ENCODE measurements around the gene PKD1L1.
"Not testable (repeated sequence)": the region's sequence is repeated elsewhere in the genome, so short reads cannot be mapped to it uniquely, and the experiment has no call there.

Gene PKD1L1

GRCh38 chr7:47949703-47950102 is 1.4 kb upstream of the PKD1L1 start:
- no peaks in the 10 kb centered on the region for H3K4me1 ChIP-seq
- peaks cover 4% of the 10 kb centered on the region; the same call in 1 of the 2 replicates for H3K36me3 ChIP-seq (replicated peaks)
- in situ Hi-C loops (cut with MboI; ENCODE audit: low sequenced_read_pairs): loop anchor here (25.0 kb wide), 1 partner anchor 687 kb away; no protein-coding TSS in a partner anchor

DNA sequence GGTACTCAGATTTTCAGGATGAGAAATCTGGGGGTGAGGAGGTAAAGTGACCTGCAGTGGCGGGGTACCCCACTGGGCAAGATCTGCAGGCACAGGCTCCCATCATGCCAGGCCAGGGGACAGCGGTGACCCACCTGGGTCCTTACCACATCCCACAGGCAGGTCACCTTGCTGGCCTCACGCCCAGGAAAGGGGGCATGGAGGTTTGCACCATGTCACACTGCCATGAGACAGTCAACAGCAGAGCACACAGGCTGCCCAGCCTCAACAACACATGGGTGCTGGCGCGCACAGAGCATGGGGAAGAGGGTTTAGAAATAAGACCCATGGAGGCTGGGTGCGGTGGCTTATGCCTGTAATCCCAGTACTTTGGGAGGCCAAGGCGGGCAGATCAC is 914 bp downstream of the PKD1L1 start:
- in situ Hi-C loops (cut with MboI; ENCODE audit: low sequenced_read_pairs): loop anchor here (25.0 kb wide), 1 partner anchor 685 kb away; no protein-coding TSS in a partner anchor
- no peak overlapping the region for H3K4me3 ChIP-seq
- H3K4me1 ChIP-seq: no peaks in the 10 kb centered on the region
- DNase-seq (ENCODE audit: low spot score in 2 of 2): no peak
- no peaks in the 10 kb centered on the region for H3K9me3 ChIP-seq
- no peaks in the 10 kb centered on the region for H3K36me3 ChIP-seq (replicated peaks)
- H3K27me3 ChIP-seq (ENCODE audit: low read depth): no peaks in the 10 kb centered on the region

More at GRCh38 chr7:47949703-47950102, 1.4 kb upstream of the PKD1L1 start:
- Histone ChIP-seq H3K4me3 (no peak overlapping the region), H3K27me3 (ENCODE audit: low read depth) (no peaks in the 10 kb centered on the region), H3K9me3 (no peaks in the 10 kb centered on the region)
- DNase-seq (ENCODE audit: low spot score in 2 of 2): no peak

DNA sequence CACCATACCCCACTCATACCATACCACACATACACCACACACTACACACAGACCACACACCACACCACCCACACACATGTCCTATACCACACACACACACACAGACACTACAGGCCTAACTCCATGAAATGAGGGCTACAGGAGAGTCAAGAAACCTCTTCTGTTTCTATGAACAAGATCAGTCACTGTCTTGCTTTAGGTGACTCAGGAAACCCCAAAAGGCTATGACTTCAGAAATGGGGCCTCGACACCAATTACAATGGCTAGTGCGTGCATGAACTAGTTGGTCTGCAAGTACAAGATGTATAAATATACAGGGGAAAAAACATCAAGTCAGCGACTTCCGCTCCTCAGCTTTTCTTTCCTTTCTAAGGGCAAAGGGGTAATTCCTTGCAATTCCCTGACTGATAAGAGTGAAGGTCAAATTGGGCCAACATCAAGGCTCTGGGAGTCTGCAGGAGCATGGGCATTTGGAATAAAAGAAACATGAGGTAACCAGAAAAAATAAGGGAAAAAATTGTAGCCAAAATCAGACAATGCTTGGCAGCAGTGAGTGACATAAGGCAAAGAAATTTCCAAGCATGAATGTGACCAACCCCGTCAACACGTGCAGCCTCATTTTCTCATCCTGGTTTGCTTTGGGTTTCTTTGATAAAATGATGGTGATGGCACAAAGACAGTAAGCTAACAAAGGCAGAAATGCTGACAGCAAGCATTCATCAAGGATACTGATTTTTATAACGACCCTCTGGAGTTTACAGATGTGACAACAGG is 1.5 kb downstream of the PKD1L1 start:
- no peaks in the 10 kb centered on the region for H3K27me3 ChIP-seq (ENCODE audit: low read depth)
- H3K9me3 ChIP-seq: no peaks in the 10 kb centered on the region
- in situ Hi-C loops (cut with MboI; ENCODE audit: low sequenced_read_pairs): loop anchor here (25.0 kb wide), 1 partner anchor 684 kb away; no protein-coding TSS in a partner anchor
- H3K4me3 ChIP-seq: no peak overlapping the region
- H3K36me3 ChIP-seq (replicated peaks): no peaks in the 10 kb centered on the region
- no peaks in the 10 kb centered on the region for H3K4me1 ChIP-seq
- DNase-seq (ENCODE audit: low spot score in 2 of 2): no peak

DNA sequence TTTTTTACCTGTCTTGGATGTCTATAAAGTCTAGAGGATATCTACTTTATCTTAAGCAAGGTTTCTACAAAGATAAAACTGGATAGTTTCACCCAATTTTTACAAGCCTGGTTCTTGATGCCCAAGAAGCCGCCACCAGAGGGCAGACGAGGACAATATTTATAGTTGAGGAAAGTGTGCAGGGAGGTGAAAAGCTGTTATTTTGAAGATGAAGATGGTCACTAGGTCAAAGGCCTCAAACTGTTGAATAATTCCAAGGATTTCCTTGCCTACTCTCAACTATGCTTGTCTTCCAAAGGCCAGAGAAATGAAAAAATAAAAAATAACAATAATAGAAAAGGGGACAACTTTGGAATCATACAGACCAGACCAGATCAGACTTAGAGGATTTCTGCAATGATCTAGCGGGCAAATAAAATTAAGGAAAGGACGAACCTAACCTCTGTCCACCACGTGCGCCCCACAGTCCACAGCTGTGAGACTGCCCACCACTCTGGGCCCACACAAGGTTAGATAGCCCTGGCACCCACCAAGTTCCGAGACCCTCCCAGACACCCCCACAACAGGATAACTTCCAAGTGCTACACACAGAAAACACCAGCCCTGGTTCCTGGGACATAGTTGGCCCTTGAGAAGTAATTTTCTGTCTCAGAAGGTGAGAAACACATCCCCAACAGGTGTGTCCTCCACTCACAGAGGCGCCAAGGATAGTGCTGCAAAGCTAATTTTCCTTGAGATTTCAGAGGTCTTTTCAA is 2.8 kb downstream of the PKD1L1 start:
- no peaks in the 10 kb centered on the region for H3K27me3 ChIP-seq (ENCODE audit: low read depth)
- H3K9me3 ChIP-seq: no peaks in the 10 kb centered on the region
- in situ Hi-C loops (cut with MboI; ENCODE audit: low sequenced_read_pairs): loop anchor here (25.0 kb wide), 1 partner anchor 683 kb away; no protein-coding TSS in a partner anchor
- H3K36me3 ChIP-seq (replicated peaks): no peaks in the 10 kb centered on the region
- H3K4me1 ChIP-seq: no peaks in the 10 kb centered on the region
- DNase-seq (ENCODE audit: low spot score in 2 of 2): peak; percentile 28 to 88
- H3K4me3 ChIP-seq: no peak overlapping the region

- Histone ChIP-seq H3K4me3 (no peak overlapping the region), H3K9me3 (no peaks in the 10 kb centered on the region), H3K4me1 (no peaks in the 10 kb centered on the region), H3K27me3 (ENCODE audit: low read depth) (no peaks in the 10 kb centered on the region), H3K36me3 (replicated peaks) (no peaks in the 10 kb centered on the region)
- DNase-seq (ENCODE audit: low spot score in 2 of 2): no peak
- in situ Hi-C loops (cut with MboI; ENCODE audit: low sequenced_read_pairs): loop anchor here (5.0 to 25.0 kb wide), 2 partner anchors 173 to 682 kb away; no protein-coding TSS in a partner anchor
Observed at GRCh38 chr7:47944536-47945260, 3.6 kb downstream of the PKD1L1 start.

GRCh38 chr7:47943676-47944474 is 4.4 kb downstream of the PKD1L1 start:
- H3K4me1 ChIP-seq: no peaks in the 10 kb centered on the region
- no peak overlapping the region for H3K4me3 ChIP-seq
- DNase-seq (ENCODE audit: low spot score in 2 of 2): no peak
- no peaks in the 10 kb centered on the region for H3K27me3 ChIP-seq (ENCODE audit: low read depth)
- in situ Hi-C loops (cut with MboI; ENCODE audit: low sequenced_read_pairs): loop anchor here (5.0 to 25.0 kb wide), 2 partner anchors 173 to 682 kb away; no protein-coding TSS in a partner anchor
- no peaks in the 10 kb centered on the region for H3K36me3 ChIP-seq (replicated peaks)
- H3K9me3 ChIP-seq: no peaks in the 10 kb centered on the region

- H3K36me3 ChIP-seq (replicated peaks); H3K27me3 ChIP-seq (ENCODE audit: low read depth); H3K4me1 ChIP-seq; DNase-seq (ENCODE audit: low spot score in 2 of 2); H3K9me3 ChIP-seq; H3K4me3 ChIP-seq: not testable (repeated sequence)
- in situ Hi-C loops (cut with MboI; ENCODE audit: low sequenced_read_pairs): loop anchor here (5.0 to 25.0 kb wide), 2 partner anchors 175 to 680 kb away; no protein-coding TSS in a partner anchor
Observed at GRCh38 chr7:47942651-47943050, 5.6 kb downstream of the PKD1L1 start.

- in situ Hi-C loops (cut with MboI; ENCODE audit: low sequenced_read_pairs): loop anchor here (5.0 to 25.0 kb wide), 2 partner anchors 175 to 680 kb away; no protein-coding TSS in a partner anchor
- H3K4me1 ChIP-seq: no peaks in the 10 kb centered on the region
- H3K27me3 ChIP-seq (ENCODE audit: low read depth): no peaks in the 10 kb centered on the region
- no peak for DNase-seq (ENCODE audit: low spot score in 2 of 2)
- no peaks in the 10 kb centered on the region for H3K36me3 ChIP-seq (replicated peaks)
- H3K9me3 ChIP-seq: no peaks in the 10 kb centered on the region
- no peak overlapping the region for H3K4me3 ChIP-seq
Observed at GRCh38 chr7:47942132-47942531, 6.1 kb downstream of the PKD1L1 start.

DNA sequence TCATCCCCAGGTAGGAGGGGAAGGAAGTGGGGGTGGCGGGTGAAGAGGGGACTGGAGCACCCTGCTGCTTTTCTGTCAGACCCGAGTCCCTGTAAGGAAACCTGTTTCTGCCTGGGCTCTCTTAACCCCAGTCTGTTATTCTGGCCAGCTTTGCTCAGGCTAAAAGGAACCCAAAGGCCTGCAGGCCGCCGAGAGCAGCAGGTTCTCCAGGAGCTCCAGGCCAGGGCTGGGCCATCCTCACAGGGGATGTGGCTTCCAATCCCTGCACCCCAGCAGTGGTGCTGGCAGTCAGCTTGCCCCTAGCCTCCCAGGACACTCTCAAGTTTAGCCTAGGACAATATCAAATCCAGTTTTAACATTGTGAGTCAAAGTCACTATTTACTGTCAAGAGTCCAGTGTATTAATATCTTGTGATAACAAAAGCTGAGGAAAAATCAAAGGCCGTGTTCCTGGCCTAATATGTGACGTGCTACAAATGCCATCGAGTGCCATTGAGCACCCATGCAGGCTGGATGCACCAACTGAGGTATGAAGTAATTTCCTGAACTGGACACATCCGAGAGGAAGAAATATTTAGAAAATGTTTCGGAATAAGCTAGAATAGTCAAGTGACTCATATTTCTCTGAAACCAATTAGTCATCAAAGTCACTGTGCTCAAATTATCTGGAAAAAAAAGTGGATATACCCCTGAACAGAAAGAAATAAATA is 7.0 kb downstream of the PKD1L1 start:
- Histone ChIP-seq H3K4me3 (no peak overlapping the region), H3K4me1 (no peaks in the 10 kb centered on the region), H3K36me3 (replicated peaks) (no peaks in the 10 kb centered on the region), H3K27me3 (ENCODE audit: low read depth) (no peaks in the 10 kb centered on the region), H3K9me3 (no peaks in the 10 kb centered on the region)
- DNase-seq (ENCODE audit: low spot score in 2 of 2): no peak
- in situ Hi-C loops (cut with MboI; ENCODE audit: low sequenced_read_pairs): loop anchor here (5.0 to 25.0 kb wide), 2 partner anchors 176 to 679 kb away; no protein-coding TSS in a partner anchor

GRCh38 chr7:47940088-47941013 is 7.9 kb downstream of the PKD1L1 start:
- H3K4me1 ChIP-seq: no peaks in the 10 kb centered on the region
- in situ Hi-C loops (cut with MboI; ENCODE audit: low sequenced_read_pairs): loop anchor here (5.0 to 25.0 kb wide), 2 partner anchors 177 to 678 kb away; no protein-coding TSS in a partner anchor

GRCh38 chr7:47939425-47940036 is 8.7 kb downstream of the PKD1L1 start:
- H3K4me1 ChIP-seq: no peaks in the 10 kb centered on the region
- DNase-seq (ENCODE audit: low spot score in 2 of 2): no peak
- no peaks in the 10 kb centered on the region for H3K9me3 ChIP-seq
- no peaks in the 10 kb centered on the region for H3K36me3 ChIP-seq (replicated peaks)
- no peak overlapping the region for H3K4me3 ChIP-seq
- in situ Hi-C loops (cut with MboI; ENCODE audit: low sequenced_read_pairs): loop anchor here (5.0 to 25.0 kb wide), 2 partner anchors 178 to 677 kb away; no protein-coding TSS in a partner anchor
- no peaks in the 10 kb centered on the region for H3K27me3 ChIP-seq (ENCODE audit: low read depth)

More at GRCh38 chr7:47940088-47941013, 7.9 kb downstream of the PKD1L1 start:
- Histone ChIP-seq H3K36me3 (replicated peaks) (no peaks in the 10 kb centered on the region), H3K4me3 (no peak overlapping the region), H3K27me3 (ENCODE audit: low read depth) (no peaks in the 10 kb centered on the region), H3K9me3 (no peaks in the 10 kb centered on the region)
- no peak for DNase-seq (ENCODE audit: low spot score in 2 of 2)
